ENCODE data around the gene SCO1. TPM values are rescaled to one million over a fixed set of nuclear protein-coding genes. Genes with fewer than 3 reads are reported as not detected.

SCO1 gene
- total RNA-seq, 1 experiment from 2014 or later: 39.7 TPM

GRCh38 chr17:10629706-10630105 is 67.6 kb downstream of the SCO1 start:
- Histone ChIP-seq H3K27ac (ENCODE audit: low read length) (no peak overlapping the region), H3K9ac (ENCODE audit: low read length) (no peak overlapping the region), H3K9me3 (ENCODE audit: low read length) (no peaks in the 10 kb centered on the region), H4K20me1 (ENCODE audit: insufficient read depth, low read depth, low read length) (no peaks in the 10 kb centered on the region), H2AFZ (ENCODE audit: low read length) (no peak overlapping the region), H3K4me1 (ENCODE audit: low read length) (peaks cover 7% of the 10 kb centered on the region), H3K79me2 (ENCODE audit: low read length) (no peaks in the 10 kb centered on the region), H3K4me3 (ENCODE audit: low read length) (no peak overlapping the region), H3K9me2 (replicated peaks; ENCODE audit: insufficient read depth, low read length) (no peaks in the 10 kb centered on the region), H3K27me3 (ENCODE audit: low read length) (no peaks in the 10 kb centered on the region), H3K36me3 (ENCODE audit: insufficient read depth, low read length) (no peaks in the 10 kb centered on the region; the same call in 1 of the 2 replicates), H3K4me2 (ENCODE audit: low read depth, low read length, poor library complexity, severe bottlenecking) (no peak overlapping the region)
- DNase-seq: no peak

- Histone ChIP-seq H3K9me3 (ENCODE audit: low read length) (no peaks in the 10 kb centered on the region), H3K4me2 (ENCODE audit: low read depth, low read length, poor library complexity, severe bottlenecking) (no peak overlapping the region), H4K20me1 (ENCODE audit: insufficient read depth, low read depth, low read length) (no peaks in the 10 kb centered on the region), H3K27ac (ENCODE audit: low read length) (no peak overlapping the region), H3K79me2 (ENCODE audit: low read length) (no peaks in the 10 kb centered on the region), H2AFZ (ENCODE audit: low read length) (no peak overlapping the region), H3K9ac (ENCODE audit: low read length) (no peak overlapping the region), H3K4me1 (ENCODE audit: low read length) (peaks cover 4% of the 10 kb centered on the region), H3K27me3 (ENCODE audit: low read length) (no peaks in the 10 kb centered on the region), H3K9me2 (replicated peaks; ENCODE audit: insufficient read depth, low read length) (no peaks in the 10 kb centered on the region), H3K36me3 (ENCODE audit: insufficient read depth, low read length) (no peaks in the 10 kb centered on the region; the same call in 1 of the 2 replicates), H3K4me3 (ENCODE audit: low read length) (no peak overlapping the region)
- peak; percentile 44 for DNase-seq
These were observed 68.6 kb downstream of the SCO1 start for GRCh38 chr17:10628756-10629155.

GRCh38 chr17:10626390-10626789 is 70.9 kb downstream of the SCO1 start:
- Histone ChIP-seq H3K9me3 (ENCODE audit: low read length) (no peaks in the 10 kb centered on the region), H3K27me3 (ENCODE audit: low read length) (no peaks in the 10 kb centered on the region), H3K36me3 (ENCODE audit: insufficient read depth, low read length) (no peaks in the 10 kb centered on the region; the same call in 1 of the 2 replicates), H4K20me1 (ENCODE audit: insufficient read depth, low read depth, low read length) (no peaks in the 10 kb centered on the region), H3K27ac (ENCODE audit: low read length) (no peak overlapping the region), H3K4me2 (ENCODE audit: low read depth, low read length, poor library complexity, severe bottlenecking) (no peak overlapping the region), H3K79me2 (ENCODE audit: low read length) (no peaks in the 10 kb centered on the region), H3K4me3 (ENCODE audit: low read length) (no peak overlapping the region), H3K9me2 (replicated peaks; ENCODE audit: insufficient read depth, low read length) (no peaks in the 10 kb centered on the region), H2AFZ (ENCODE audit: low read length) (no peak overlapping the region), H3K9ac (ENCODE audit: low read length) (no peak overlapping the region), H3K4me1 (ENCODE audit: low read length) (no peaks in the 10 kb centered on the region)
- no peak for DNase-seq

GRCh38 chr17:10624969-10625368 is 72.4 kb downstream of the SCO1 start:
- Histone ChIP-seq H4K20me1 (ENCODE audit: insufficient read depth, low read depth, low read length) (no peaks in the 10 kb centered on the region), H3K9me2 (replicated peaks; ENCODE audit: insufficient read depth, low read length) (no peaks in the 10 kb centered on the region), H3K9ac (ENCODE audit: low read length) (no peak overlapping the region), H3K4me3 (ENCODE audit: low read length) (no peak overlapping the region), H3K36me3 (ENCODE audit: insufficient read depth, low read length) (no peaks in the 10 kb centered on the region; the same call in 1 of the 2 replicates), H3K4me2 (ENCODE audit: low read depth, low read length, poor library complexity, severe bottlenecking) (no peak overlapping the region), H3K4me1 (ENCODE audit: low read length) (no peaks in the 10 kb centered on the region), H3K27ac (ENCODE audit: low read length) (no peak overlapping the region), H3K9me3 (ENCODE audit: low read length) (no peaks in the 10 kb centered on the region), H3K27me3 (ENCODE audit: low read length) (no peaks in the 10 kb centered on the region), H2AFZ (ENCODE audit: low read length) (no peak overlapping the region), H3K79me2 (ENCODE audit: low read length) (no peaks in the 10 kb centered on the region)
- DNase-seq: no peak

- H3K36me3 ChIP-seq (ENCODE audit: insufficient read depth, low read length): no peaks in the 10 kb centered on the region
- DNase-seq: no peak
- H3K4me3 ChIP-seq (ENCODE audit: low read length): no peak overlapping the region
- H3K9me3 ChIP-seq (ENCODE audit: low read length): no peaks in the 10 kb centered on the region
- H3K27ac ChIP-seq (ENCODE audit: low read length): no peak overlapping the region
- no peaks in the 10 kb centered on the region for H3K79me2 ChIP-seq (ENCODE audit: low read length)
- no peaks in the 10 kb centered on the region for H3K9me2 ChIP-seq (replicated peaks; ENCODE audit: insufficient read depth, low read length)
- H3K4me2 ChIP-seq (ENCODE audit: low read depth, low read length, poor library complexity, severe bottlenecking): no peak overlapping the region
- no peak overlapping the region for H3K9ac ChIP-seq (ENCODE audit: low read length)
- no peak overlapping the region for H2AFZ ChIP-seq (ENCODE audit: low read length)
- H3K4me1 ChIP-seq (ENCODE audit: low read length): no peaks in the 10 kb centered on the region
- no peaks in the 10 kb centered on the region for H3K27me3 ChIP-seq (ENCODE audit: low read length)
- no peaks in the 10 kb centered on the region for H4K20me1 ChIP-seq (ENCODE audit: insufficient read depth, low read depth, low read length)
These were observed 73.5 kb downstream of the SCO1 start for GRCh38 chr17:10623737-10624338.

- no peaks in the 10 kb centered on the region for H3K79me2 ChIP-seq (ENCODE audit: low read length)
- H3K27ac ChIP-seq (ENCODE audit: low read length): no peak overlapping the region
- H3K9ac ChIP-seq (ENCODE audit: low read length): no peak overlapping the region
- no peaks in the 10 kb centered on the region for H3K9me3 ChIP-seq (ENCODE audit: low read length)
- H3K27me3 ChIP-seq (ENCODE audit: low read length): no peaks in the 10 kb centered on the region
- no peak overlapping the region for H3K4me2 ChIP-seq (ENCODE audit: low read depth, low read length, poor library complexity, severe bottlenecking)
- H3K9me2 ChIP-seq (replicated peaks; ENCODE audit: insufficient read depth, low read length): no peaks in the 10 kb centered on the region
- H3K4me3 ChIP-seq (ENCODE audit: low read length): no peak overlapping the region
- H3K36me3 ChIP-seq (ENCODE audit: insufficient read depth, low read length): no peaks in the 10 kb centered on the region
- no peaks in the 10 kb centered on the region for H3K4me1 ChIP-seq (ENCODE audit: low read length)
- 0 out of 2 replicates have a peak, but pooled peaks cover 2% of the 10 kb centered on the region for H4K20me1 ChIP-seq (ENCODE audit: insufficient read depth, low read depth, low read length)
- no peak overlapping the region for H2AFZ ChIP-seq (ENCODE audit: low read length)
- DNase-seq: no peak
These were observed 74.5 kb downstream of the SCO1 start for GRCh38 chr17:10622617-10623485.

Other genes with a start within 250 kb of the SCO1 start
- gene MYH4, start 228.0 kb downstream of the SCO1 start, total RNA-seq (2014; rRNA removed; shearing (Covaris generic); ENCODE audit: low replicate concordance): not detected in 2 replicates
- gene MYH1, start 179.0 kb downstream of the SCO1 start, total RNA-seq (2014; rRNA removed; shearing (Covaris generic); ENCODE audit: low replicate concordance): not detected in 2 replicates
- not detected in 2 replicates for gene MYH2, start 147.9 kb downstream of the SCO1 start, total RNA-seq (2014; rRNA removed; shearing (Covaris generic); ENCODE audit: low replicate concordance)
- 1.0 and 1.7 TPM in 2 replicates for gene MYH3, start 40.2 kb downstream of the SCO1 start, total RNA-seq (2014; rRNA removed; shearing (Covaris generic); ENCODE audit: low replicate concordance)
- 4.7 and 7.8 TPM in 2 replicates for gene ADPRM, start 61 bp upstream of the SCO1 start, total RNA-seq (2014; rRNA removed; shearing (Covaris generic); ENCODE audit: low replicate concordance)
- not detected in 2 replicates for gene TMEM220, start 32.5 kb upstream of the SCO1 start, total RNA-seq (2014; rRNA removed; shearing (Covaris generic); ENCODE audit: low replicate concordance)
- gene TMEM238L, start 106.6 kb upstream of the SCO1 start, total RNA-seq (2014; rRNA removed; shearing (Covaris generic); ENCODE audit: low replicate concordance): not detected in 2 replicates
- gene PIRT, start 140.6 kb upstream of the SCO1 start, total RNA-seq (2014; rRNA removed; shearing (Covaris generic); ENCODE audit: low replicate concordance): not detected in 2 replicates

Measured in Karpas-422 (cell line).